ENCODE results near the gene ILF3.

ILF3 gene

DNA sequence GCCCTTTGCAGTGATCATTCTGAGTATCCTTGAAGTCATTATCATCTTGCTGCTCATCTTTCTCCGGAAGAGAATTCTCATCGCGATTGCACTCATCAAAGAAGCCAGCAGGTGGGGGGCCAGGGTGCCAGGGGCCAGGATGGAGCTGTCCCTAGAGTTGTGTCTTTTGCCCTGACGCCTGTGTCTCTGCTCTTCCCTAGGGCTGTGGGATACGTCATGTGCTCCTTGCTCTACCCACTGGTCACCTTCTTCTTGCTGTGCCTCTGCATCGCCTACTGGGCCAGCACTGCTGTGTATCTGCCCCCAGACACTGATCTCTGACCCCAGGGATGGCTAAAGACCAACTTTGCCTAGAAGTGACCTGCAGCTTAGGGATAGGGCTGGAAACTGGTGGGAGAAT is 19.2 kb upstream of the ILF3 start:
- Histone ChIP-seq H3K4me3 (ENCODE audit: severe bottlenecking) (no peak overlapping the region), H3K27ac (ENCODE audit: poor library complexity, severe bottlenecking) (no peak overlapping the region), H3K4me1 (ENCODE audit: insufficient read depth, poor library complexity, severe bottlenecking) (no peaks in the 10 kb centered on the region), H3K36me3 (ENCODE audit: low read depth) (peaks cover 93% of the 10 kb centered on the region), H3K27me3 (ENCODE audit: insufficient read depth, poor library complexity, severe bottlenecking) (no peaks in the 10 kb centered on the region), H3K9me3 (ENCODE audit: severe bottlenecking) (no peaks in the 10 kb centered on the region)
- TF ChIP-seq, protein P1, sequence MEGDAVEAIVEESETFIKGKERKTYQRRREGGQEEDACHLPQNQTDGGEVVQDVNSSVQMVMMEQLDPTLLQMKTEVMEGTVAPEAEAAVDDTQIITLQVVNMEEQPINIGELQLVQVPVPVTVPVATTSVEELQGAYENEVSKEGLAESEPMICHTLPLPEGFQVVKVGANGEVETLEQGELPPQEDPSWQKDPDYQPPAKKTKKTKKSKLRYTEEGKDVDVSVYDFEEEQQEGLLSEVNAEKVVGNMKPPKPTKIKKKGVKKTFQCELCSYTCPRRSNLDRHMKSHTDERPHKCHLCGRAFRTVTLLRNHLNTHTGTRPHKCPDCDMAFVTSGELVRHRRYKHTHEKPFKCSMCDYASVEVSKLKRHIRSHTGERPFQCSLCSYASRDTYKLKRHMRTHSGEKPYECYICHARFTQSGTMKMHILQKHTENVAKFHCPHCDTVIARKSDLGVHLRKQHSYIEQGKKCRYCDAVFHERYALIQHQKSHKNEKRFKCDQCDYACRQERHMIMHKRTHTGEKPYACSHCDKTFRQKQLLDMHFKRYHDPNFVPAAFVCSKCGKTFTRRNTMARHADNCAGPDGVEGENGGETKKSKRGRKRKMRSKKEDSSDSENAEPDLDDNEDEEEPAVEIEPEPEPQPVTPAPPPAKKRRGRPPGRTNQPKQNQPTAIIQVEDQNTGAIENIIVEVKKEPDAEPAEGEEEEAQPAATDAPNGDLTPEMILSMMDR (IDR thresholded peaks at IDR 0.05; ENCODE audit: poor library complexity, severe bottlenecking), result no peak
- no peak for ATAC-seq (ENCODE audit: low read depth)
- no peak for DNase-seq (ENCODE audit: low spot score)

DNA sequence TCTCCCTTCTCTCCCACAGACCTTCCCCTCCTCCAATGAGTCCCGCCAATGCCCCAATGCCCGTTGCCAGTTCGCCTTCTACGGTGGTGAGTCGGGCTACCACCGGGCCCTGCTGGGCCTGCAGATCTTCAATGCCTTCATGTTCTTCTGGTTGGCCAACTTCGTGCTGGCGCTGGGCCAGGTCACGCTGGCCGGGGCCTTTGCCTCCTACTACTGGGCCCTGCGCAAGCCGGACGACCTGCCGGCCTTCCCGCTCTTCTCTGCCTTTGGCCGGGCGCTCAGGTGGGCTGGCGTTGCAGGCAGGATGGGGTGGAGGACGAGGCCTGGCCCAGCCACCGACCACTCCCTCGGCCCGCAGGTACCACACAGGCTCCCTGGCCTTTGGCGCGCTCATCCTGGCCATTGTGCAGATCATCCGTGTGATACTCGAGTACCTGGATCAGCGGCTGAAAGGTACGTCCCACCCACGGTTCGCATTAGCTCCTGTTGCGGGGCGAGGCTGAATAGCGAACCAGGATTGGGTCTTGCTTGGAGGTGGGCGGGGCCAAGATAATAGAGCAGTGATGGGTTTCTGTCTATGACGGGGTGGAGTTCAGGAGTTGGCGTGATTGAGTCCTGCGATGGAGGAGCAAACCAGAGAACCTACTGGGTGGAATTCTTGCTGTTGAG is 17.7 kb upstream of the ILF3 start:
- Histone ChIP-seq H3K27ac (ENCODE audit: poor library complexity, severe bottlenecking) (no peak overlapping the region), H3K9me3 (ENCODE audit: severe bottlenecking) (no peaks in the 10 kb centered on the region), H3K27me3 (ENCODE audit: insufficient read depth, poor library complexity, severe bottlenecking) (no peaks in the 10 kb centered on the region), H3K4me1 (ENCODE audit: insufficient read depth, poor library complexity, severe bottlenecking) (no peaks in the 10 kb centered on the region), H3K4me3 (ENCODE audit: severe bottlenecking) (no peak overlapping the region), H3K36me3 (ENCODE audit: low read depth) (peaks cover 95% of the 10 kb centered on the region)
- TF ChIP-seq, protein P1 (IDR thresholded peaks at IDR 0.05; ENCODE audit: poor library complexity, severe bottlenecking), result no peak
- no peak for ATAC-seq (ENCODE audit: low read depth)
- DNase-seq (ENCODE audit: low spot score), result no peak

DNA sequence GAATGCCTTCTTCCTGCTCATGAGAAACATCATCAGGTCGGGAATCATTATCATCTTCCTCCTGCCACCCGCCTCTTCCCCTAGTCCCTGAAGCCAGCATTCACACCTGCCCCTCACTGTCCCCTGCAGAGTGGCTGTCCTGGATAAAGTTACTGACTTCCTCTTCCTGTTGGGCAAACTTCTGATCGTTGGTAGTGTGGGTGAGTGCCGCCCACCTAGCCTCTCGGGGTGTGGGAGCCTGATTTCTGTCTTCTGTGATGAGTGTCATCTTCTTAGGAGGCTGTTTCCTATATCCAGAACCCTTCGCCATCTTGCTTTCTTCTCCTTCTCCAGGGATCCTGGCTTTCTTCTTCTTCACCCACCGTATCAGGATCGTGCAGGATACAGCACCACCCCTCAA is 16.3 kb upstream of the ILF3 start:
- Histone ChIP-seq H3K4me3 (ENCODE audit: severe bottlenecking) (no peak overlapping the region), H3K27ac (ENCODE audit: poor library complexity, severe bottlenecking) (no peak overlapping the region), H3K36me3 (ENCODE audit: low read depth) (peaks cover 85% of the 10 kb centered on the region), H3K27me3 (ENCODE audit: insufficient read depth, poor library complexity, severe bottlenecking) (no peaks in the 10 kb centered on the region), H3K9me3 (ENCODE audit: severe bottlenecking) (no peaks in the 10 kb centered on the region), H3K4me1 (ENCODE audit: insufficient read depth, poor library complexity, severe bottlenecking) (no peaks in the 10 kb centered on the region)
- DNase-seq (ENCODE audit: low spot score) (no peak), ATAC-seq (ENCODE audit: low read depth) (no peak)
- TF ChIP-seq, protein P1 (IDR thresholded peaks at IDR 0.05; ENCODE audit: poor library complexity, severe bottlenecking), result no peak

DNA sequence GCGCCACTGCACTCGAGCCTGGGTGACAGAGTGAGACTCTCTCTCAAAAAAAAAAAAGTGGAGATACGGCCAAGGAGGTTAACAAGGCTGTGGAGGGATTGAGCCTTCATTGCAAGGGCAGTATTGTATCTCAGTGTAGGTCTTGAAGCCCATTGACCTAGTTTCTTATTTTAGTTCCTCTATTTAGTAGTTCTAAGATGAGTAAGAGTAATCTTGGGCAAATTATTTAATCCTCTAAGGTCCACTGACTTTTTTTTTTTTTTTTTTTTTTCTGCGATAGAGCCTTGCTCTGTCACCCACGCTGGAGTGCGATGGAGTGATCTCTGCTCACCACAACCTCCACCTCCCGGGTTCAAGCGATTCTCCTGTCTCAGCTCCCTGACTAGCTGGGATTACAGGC is 14.3 kb upstream of the ILF3 start:
- Histone ChIP-seq H3K27me3 (ENCODE audit: insufficient read depth, poor library complexity, severe bottlenecking) (no peaks in the 10 kb centered on the region), H3K36me3 (ENCODE audit: low read depth) (peaks cover 76% of the 10 kb centered on the region), H3K27ac (ENCODE audit: poor library complexity, severe bottlenecking) (no peak overlapping the region), H3K4me1 (ENCODE audit: insufficient read depth, poor library complexity, severe bottlenecking) (no peaks in the 10 kb centered on the region), H3K9me3 (ENCODE audit: severe bottlenecking) (no peaks in the 10 kb centered on the region), H3K4me3 (ENCODE audit: severe bottlenecking) (no peak overlapping the region)
- ATAC-seq (ENCODE audit: low read depth), result no peak
- TF ChIP-seq, protein P1 (IDR thresholded peaks at IDR 0.05; ENCODE audit: poor library complexity, severe bottlenecking), result no peak
- no peak for DNase-seq (ENCODE audit: low spot score)

DNA sequence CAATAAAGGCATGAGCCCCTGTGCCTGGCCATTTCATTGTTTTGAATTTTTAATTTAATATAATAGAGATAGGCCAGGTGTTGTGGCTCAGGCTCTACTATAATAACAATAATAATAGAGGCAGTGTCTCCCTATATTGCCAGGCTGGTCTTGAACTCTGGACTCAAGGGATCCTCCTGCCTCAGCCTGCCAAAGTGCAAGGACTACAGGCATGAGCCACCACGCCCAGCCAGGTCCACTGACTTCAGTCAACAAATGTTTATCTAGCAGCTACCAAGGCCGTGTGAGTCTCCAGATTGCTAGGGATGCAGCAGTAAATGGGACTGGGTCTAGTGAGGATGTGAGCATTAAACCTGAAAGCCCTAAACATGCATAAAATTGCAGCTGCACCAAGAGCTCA is 13.8 kb upstream of the ILF3 start:
- ATAC-seq (ENCODE audit: low read depth) (no peak), DNase-seq (ENCODE audit: low spot score) (no peak)
- H3K27ac ChIP-seq (ENCODE audit: poor library complexity, severe bottlenecking), result no peak overlapping the region

More for the DNA sequence above, 13.8 kb upstream of the ILF3 start:
- peaks cover 70% of the 10 kb centered on the region for H3K36me3 ChIP-seq (ENCODE audit: low read depth)
- TF ChIP-seq, protein P1 (IDR thresholded peaks at IDR 0.05; ENCODE audit: poor library complexity, severe bottlenecking), result no peak
- H3K4me1 ChIP-seq (ENCODE audit: insufficient read depth, poor library complexity, severe bottlenecking), result no peaks in the 10 kb centered on the region
- no peaks in the 10 kb centered on the region for H3K27me3 ChIP-seq (ENCODE audit: insufficient read depth, poor library complexity, severe bottlenecking)
- no peaks in the 10 kb centered on the region for H3K9me3 ChIP-seq (ENCODE audit: severe bottlenecking)
- H3K4me3 ChIP-seq (ENCODE audit: severe bottlenecking), result no peak overlapping the region

Data from RWPE2 (cell line).